Mesenchymal stem cell (in vitro differentiated cells and primary cell): ENCODE results near the gene HIRA.

Experiments
- DNase-seq: peaks from one replicate; pipeline ENCODE4 v3.0.0-alpha.2; 2013
- H2AFZ ChIP-seq: one replicate; pipeline ENCODE4 v1.6.1; 2013; ENCODE audit warnings: low read depth, mild to moderate bottlenecking, control low read depth, inconsistent platforms, low read length, moderate library complexity
- H2AK5ac ChIP-seq: 2 replicates; pipeline ENCODE4 v1.6.1; 2013; ENCODE audit warnings: low read length, moderate library complexity, mild to moderate bottlenecking, inconsistent platforms; ENCODE audit not compliant: severe bottlenecking
- H2BK120ac ChIP-seq: one replicate; pipeline ENCODE4 v1.6.1; 2013; ENCODE audit warnings: low read depth, mild to moderate bottlenecking, inconsistent platforms, low read length, moderate library complexity
- H2BK12ac ChIP-seq, 2 experiments: one replicate each; pipeline ENCODE4 v1.6.1; 2013; ENCODE audit warnings: inconsistent platforms in 2 of 2, low read length in 2 of 2, mild to moderate bottlenecking in 2 of 2, moderate library complexity in 2 of 2, control low read depth in 1 of 2
- H2BK15ac ChIP-seq: one replicate; pipeline ENCODE4 v1.6.1; 2013; ENCODE audit warnings: mild to moderate bottlenecking, low read depth, inconsistent platforms; ENCODE audit not compliant: poor library complexity, severe bottlenecking
- H2BK5ac ChIP-seq: 2 replicates; pipeline ENCODE4 v1.6.1; 2013; ENCODE audit warnings: low read depth, mild to moderate bottlenecking, low read length, control low read depth, inconsistent platforms; ENCODE audit not compliant: poor library complexity, severe bottlenecking
- H3K14ac ChIP-seq, 2 experiments: one replicate each; pipeline ENCODE4 v1.6.1; 2013; ENCODE audit warnings: inconsistent platforms in 2 of 2, low read length in 2 of 2, control low read depth in 1 of 2, mild to moderate bottlenecking in 1 of 2, moderate library complexity in 1 of 2
- H3K18ac ChIP-seq, 2 experiments: one replicate each; pipeline ENCODE4 v1.6.1; 2013; ENCODE audit warnings: inconsistent platforms in 2 of 2, low read length in 2 of 2, control low read depth in 1 of 2, low read depth in 1 of 2, mild to moderate bottlenecking in 1 of 2
- H3K23ac ChIP-seq, 2 experiments: one replicate each; pipeline ENCODE4 v1.6.1; 2013; ENCODE audit warnings: inconsistent platforms in 2 of 2, low read length in 2 of 2, mild to moderate bottlenecking in 2 of 2, moderate library complexity in 2 of 2, control low read depth in 1 of 2
- H3K27ac ChIP-seq: 2 replicates; pipeline ENCODE4 v1.5.1; 2013; ENCODE audit warnings: mild to moderate bottlenecking, moderate library complexity, low read length, control low read depth, inconsistent platforms; ENCODE audit not compliant: poor library complexity, severe bottlenecking
- H3K27me3 ChIP-seq, 2 experiments: 2 replicates each; pipeline versions ENCODE4 v1.6.1 to v1.7.0; 2013; ENCODE audit warnings: low read length in 2 of 2, mild to moderate bottlenecking in 2 of 2, moderate library complexity in 2 of 2, control low read depth in 1 of 2, inconsistent platforms in 1 of 2; ENCODE audit not compliant: control insufficient read depth in 1 of 2, insufficient read depth in 1 of 2
- H3K36me3 ChIP-seq, 2 experiments: 2 replicates each; pipeline versions ENCODE4 v1.6.1 to v1.7.0; 2013; ENCODE audit warnings: low read length in 2 of 2, control low read depth in 1 of 2, inconsistent platforms in 1 of 2, low read depth in 1 of 2, mild to moderate bottlenecking in 1 of 2; ENCODE audit not compliant: insufficient read depth in 2 of 2, control insufficient read depth in 1 of 2
- H3K4ac ChIP-seq, 2 experiments: one replicate each; pipeline ENCODE4 v1.6.1; 2013; ENCODE audit warnings: inconsistent platforms in 2 of 2, low read length in 2 of 2, mild to moderate bottlenecking in 2 of 2, moderate library complexity in 2 of 2, control low read depth in 1 of 2, low read depth in 1 of 2
- H3K4me1 ChIP-seq: 2 replicates; pipeline ENCODE4 v1.6.1; 2013; ENCODE audit warnings: low read depth, low read length, control low read depth; ENCODE audit not compliant: control insufficient read depth, insufficient read depth
- H3K4me2 ChIP-seq: 2 replicates; pipeline ENCODE4 v1.6.1; 2013; ENCODE audit warnings: low read length, mild to moderate bottlenecking, inconsistent platforms; ENCODE audit not compliant: poor library complexity, severe bottlenecking
- H3K4me3 ChIP-seq, 2 experiments: 2 replicates each; pipeline versions ENCODE4 v1.5.1 to v1.7.0; 2013; ENCODE audit warnings: low read length in 2 of 2, mild to moderate bottlenecking in 2 of 2, control low read depth in 1 of 2, low read depth in 1 of 2; ENCODE audit not compliant: insufficient read depth in 1 of 2
- H3K79me1 ChIP-seq: replicated peaks from 2 replicates; pipeline ENCODE4 v1.6.1; 2013; ENCODE audit warnings: mild to moderate bottlenecking, control low read depth, low read length, inconsistent platforms; ENCODE audit not compliant: poor library complexity, severe bottlenecking
- H3K9ac ChIP-seq: 2 replicates; pipeline ENCODE4 v1.7.0; 2013; ENCODE audit warnings: mild to moderate bottlenecking, low read length, moderate library complexity
- H3K9me3 ChIP-seq: 2 replicates; pipeline ENCODE4 v1.7.0; 2013; ENCODE audit warnings: mild to moderate bottlenecking, low read length; ENCODE audit not compliant: control insufficient read depth
- H4K8ac ChIP-seq: one replicate; pipeline ENCODE4 v1.6.1; 2013; ENCODE audit warnings: inconsistent platforms, mild to moderate bottlenecking, low read length, moderate library complexity
- H4K91ac ChIP-seq: one replicate; pipeline ENCODE4 v1.6.1; 2013; ENCODE audit warnings: mild to moderate bottlenecking, low read length, inconsistent platforms
- WGBS: methylation state at CpG from one replicate; pipeline ENCODE4 v1.1.7; 2013; ENCODE audit warnings: mixed read lengths; 5-methylcytosine and 5-hydroxymethylcytosine counted together

HIRA gene

DNA sequence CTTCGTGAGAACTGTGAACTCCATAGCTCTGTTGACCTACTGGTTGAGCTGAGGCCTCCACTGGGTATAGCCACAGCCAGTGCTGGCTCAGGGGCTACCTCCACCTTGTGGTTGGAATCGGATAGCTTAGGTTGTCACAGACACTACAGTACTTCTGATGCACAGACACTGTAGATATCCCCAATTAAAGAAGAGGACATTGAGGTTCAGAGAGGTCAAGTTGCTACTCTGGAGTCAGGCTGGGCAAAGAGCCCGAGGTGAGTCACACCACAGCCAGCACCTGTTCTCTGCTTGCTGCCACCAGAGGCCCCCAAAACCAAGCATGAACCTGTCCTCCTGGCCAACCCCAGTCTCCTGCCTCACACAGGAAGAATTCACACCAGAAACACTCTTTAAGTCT is 42.0 kb upstream of the HIRA start:
- Histone ChIP-seq H3K27ac (no peak overlapping the region), H3K4me1 (no peaks in the 10 kb centered on the region), H3K36me3 (peaks cover 60 to 71% of the 10 kb centered on the region in 2 experiments)

GRCh38 chr22:19472233-19472632 is 40.7 kb upstream of the HIRA start:
- H3K27ac ChIP-seq: no peak overlapping the region
- H3K4me3 ChIP-seq: no peak overlapping the region

More for the DNA sequence above, 42.0 kb upstream of the HIRA start:
- no peak for DNase-seq
- no peaks in the 10 kb centered on the region for H3K27me3 ChIP-seq
- H3K18ac ChIP-seq: no peak overlapping the region
- H3K79me1 ChIP-seq: peaks cover 50% of the 10 kb centered on the region
- no peak overlapping the region for H2BK15ac ChIP-seq
- no peak overlapping the region for H3K23ac ChIP-seq
- H3K4ac ChIP-seq: no peak overlapping the region
- H3K9me3 ChIP-seq: no peaks in the 10 kb centered on the region
- no peak overlapping the region for H3K9ac ChIP-seq
- no peak overlapping the region for H2BK120ac ChIP-seq
- no peak overlapping the region for H3K4me2 ChIP-seq
- no peak overlapping the region for H2BK12ac ChIP-seq
- WGBS: 98% methylated on average over 2 of the region's 3 CpGs
- H2AK5ac ChIP-seq: no peak overlapping the region
- no peak overlapping the region for H3K14ac ChIP-seq
- no peak overlapping the region for H3K4me3 ChIP-seq
- H4K91ac ChIP-seq: no peak overlapping the region
- H2AFZ ChIP-seq: no peak overlapping the region
- no peak overlapping the region for H4K8ac ChIP-seq
- H2BK5ac ChIP-seq: no peak overlapping the region

DNA sequence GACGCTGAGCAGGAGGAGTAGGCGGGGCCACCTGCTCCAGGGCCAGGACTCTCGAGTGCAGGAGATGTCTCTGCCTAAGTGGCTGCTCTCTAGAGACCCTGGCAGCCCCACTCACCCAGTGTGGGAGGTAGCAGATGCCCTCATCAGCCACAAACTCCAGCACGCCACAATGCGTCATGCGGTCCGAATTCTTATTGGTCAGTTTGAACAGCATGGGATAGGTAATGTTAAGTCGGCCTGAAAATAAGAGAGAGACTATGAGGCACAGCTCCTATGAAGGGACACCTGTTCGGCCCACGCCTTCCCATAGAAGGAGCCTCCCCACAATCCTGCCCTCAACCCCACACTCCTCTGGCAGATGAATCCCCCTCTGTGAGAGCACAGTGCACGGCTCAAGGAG is 40.0 kb upstream of the HIRA start:
- no peak overlapping the region for H3K18ac ChIP-seq

More at GRCh38 chr22:19472233-19472632, 40.7 kb upstream of the HIRA start:
- 94% methylated on average over 8 of the region's 8 CpGs for WGBS
- no peak overlapping the region for H3K18ac ChIP-seq
- no peak overlapping the region for H3K23ac ChIP-seq
- H3K4ac ChIP-seq: no peak overlapping the region
- H3K4me2 ChIP-seq: no peak overlapping the region
- peaks cover 73 to 85% of the 10 kb centered on the region in 2 experiments for H3K36me3 ChIP-seq
- H2BK12ac ChIP-seq: no peak overlapping the region
- no peak for DNase-seq
- H3K9me3 ChIP-seq: no peaks in the 10 kb centered on the region
- no peak overlapping the region for H2AFZ ChIP-seq
- H3K9ac ChIP-seq: no peak overlapping the region
- H3K27me3 ChIP-seq: no peaks in the 10 kb centered on the region
- H2BK5ac ChIP-seq: no peak overlapping the region
- no peak overlapping the region for H4K91ac ChIP-seq
- no peak overlapping the region for H3K14ac ChIP-seq
- H2BK15ac ChIP-seq: no peak overlapping the region
- no peak overlapping the region for H2BK120ac ChIP-seq
- H2AK5ac ChIP-seq: no peak overlapping the region
- no peaks in the 10 kb centered on the region for H3K4me1 ChIP-seq
- H4K8ac ChIP-seq: no peak overlapping the region
- peaks cover 59% of the 10 kb centered on the region for H3K79me1 ChIP-seq

GRCh38 chr22:19470010-19470409 is 38.5 kb upstream of the HIRA start:
- Histone ChIP-seq H3K9ac (no peak overlapping the region), H3K4me2 (no peak overlapping the region), H3K4me3 (no peak overlapping the region), H2BK120ac (no peak overlapping the region), H3K9me3 (no peaks in the 10 kb centered on the region), H2AFZ (no peak overlapping the region), H3K27me3 (no peaks in the 10 kb centered on the region), H3K36me3 (peaks cover 89 to 97% of the 10 kb centered on the region in 2 experiments), H4K91ac (no peak overlapping the region), H3K18ac (no peak overlapping the region), H3K23ac (no peak overlapping the region), H3K4ac (no peak overlapping the region), H3K79me1 (peaks cover 69% of the 10 kb centered on the region), H3K4me1 (no peaks in the 10 kb centered on the region), H2BK12ac (no peak overlapping the region), H3K27ac (no peak overlapping the region), H2BK15ac (no peak overlapping the region), H3K14ac (no peak overlapping the region), H2BK5ac (no peak overlapping the region), H4K8ac (no peak overlapping the region), H2AK5ac (no peak overlapping the region)
- DNase-seq: no peak
- WGBS: 100% methylated on average over 2 of the region's 2 CpGs

More for the DNA sequence above, 40.0 kb upstream of the HIRA start:
- no peak overlapping the region for H3K4me2 ChIP-seq
- H2BK15ac ChIP-seq: no peak overlapping the region
- peaks cover 80 to 91% of the 10 kb centered on the region in 2 experiments for H3K36me3 ChIP-seq
- no peak overlapping the region for H3K4ac ChIP-seq
- H3K4me3 ChIP-seq: no peak overlapping the region
- H2BK120ac ChIP-seq: no peak overlapping the region
- H3K14ac ChIP-seq: no peak overlapping the region
- no peak overlapping the region for H3K27ac ChIP-seq
- no peaks in the 10 kb centered on the region for H3K27me3 ChIP-seq
- 91% methylated on average over 10 of the region's 11 CpGs for WGBS
- no peaks in the 10 kb centered on the region for H3K4me1 ChIP-seq
- H2AK5ac ChIP-seq: no peak overlapping the region
- H2AFZ ChIP-seq: no peak overlapping the region
- H2BK12ac ChIP-seq: no peak overlapping the region
- H3K23ac ChIP-seq: no peak overlapping the region
- H2BK5ac ChIP-seq: no peak overlapping the region
- no peaks in the 10 kb centered on the region for H3K9me3 ChIP-seq
- H3K79me1 ChIP-seq: peaks cover 64% of the 10 kb centered on the region
- H4K8ac ChIP-seq: no peak overlapping the region
- no peak overlapping the region for H3K9ac ChIP-seq
- H4K91ac ChIP-seq: no peak overlapping the region
- DNase-seq: no peak
